K562 (cell line): ENCODE data around the gene OBSCN. TPM values are rescaled to one million over a fixed set of nuclear protein-coding genes. Genes with fewer than 3 reads are reported as not detected.

Source experiments
- ATAC-seq: fragments of 200-7000 bp; cut with Tn5 transposase; 3 replicates; pipeline ENCODE4 v1.9.1; 2020; ENCODE audit warnings: moderate library complexity
- BruUV-seq: library from RNA; stranded (reverse); fragments of 400-500 nt; replicated peaks from 2 replicates; lab custom pipeline; 2021; lab: Mats Ljungman, UMichigan
- CTCF ChIA-PET: fragments of 300-600 bp; formaldehyde crosslinking; extraction: SDS; loops from one replicate; lab custom pipeline; 2021; ENCODE audit warnings: low intra/inter-chr PET ratio; lab: Yijun Ruan, JAX
- POLR2A ChIA-PET: fragments of 300-600, 350-650 bp; sonication (Branson Sonifier 250); formaldehyde crosslinking; extraction: SDS; loops from one replicate; lab custom pipeline; 2021; ENCODE audit warnings: antibody characterized with exemption, inconsistent platforms; lab: Yijun Ruan, JAX
- DNase-seq, 4 experiments: peaks; one replicate each; pipeline versions ENCODE4 v3.0.0 to v3.0.0-alpha.2; 2011 to 2018; ENCODE audit warnings: low spot score in 3 of 4, mixed read lengths in 3 of 4; ENCODE audit errors: extremely low read depth in 1 of 4
- FAIRE-seq: peaks from 2 replicates; lab custom pipeline; 2011; peaks lifted over from hg19 to GRCh38; lab: Jason Lieb, UNC
- H2AFZ ChIP-seq: 2 replicates; pipeline ENCODE4 v1.6.0; 2011; ENCODE audit warnings: low read depth, low read length, control low read depth, inconsistent platforms
- H3K27ac ChIP-seq: fragments of 200-600 bp; 3 replicates; pipeline ENCODE4 v1.8.0; 2011; ENCODE audit warnings: low read depth, mild to moderate bottlenecking, control low read depth, inconsistent platforms, low read length, moderate library complexity, mixed read lengths; ENCODE audit errors: extremely low read depth
- H3K27me3 ChIP-seq, 2 experiments: fragments of 300-600 bp in 1 of 2; 2 replicates in 1 of 2; 3 replicates in 1 of 2; pipeline versions ENCODE4 v1.6.0 to v1.8.0; 2011; ENCODE audit warnings: inconsistent platforms in 2 of 2, low read length in 2 of 2, mild to moderate bottlenecking in 1 of 2, mixed read lengths in 1 of 2, moderate library complexity in 1 of 2; ENCODE audit not compliant: control insufficient read depth in 2 of 2, insufficient read depth in 2 of 2
- H3K36me3 ChIP-seq: fragments of 300-600 bp; 3 replicates; pipeline ENCODE4 v1.8.0; 2011; ENCODE audit warnings: mild to moderate bottlenecking, low read length, inconsistent platforms; ENCODE audit not compliant: control insufficient read depth, insufficient read depth
- H3K4me1 ChIP-seq, 2 experiments: fragments of 200-600 bp in 1 of 2; replicated peaks in 1 of 2; 2 replicates in 1 of 2; 3 replicates in 1 of 2; pipeline versions ENCODE4 v1.5.1 to v1.8.0; 2011; ENCODE audit warnings: inconsistent platforms in 2 of 2, low read length in 2 of 2, mild to moderate bottlenecking in 1 of 2, mixed read lengths in 1 of 2, moderate library complexity in 1 of 2; ENCODE audit not compliant: control insufficient read depth in 2 of 2, insufficient read depth in 2 of 2
- H3K4me2 ChIP-seq: 2 replicates; pipeline ENCODE4 v1.6.1; 2011; ENCODE audit warnings: low read length, control low read depth, inconsistent platforms, mixed read lengths; ENCODE audit not compliant: insufficient read depth
- H3K4me3 ChIP-seq: fragments of 200-600 bp; sonication (generic), shearing (Covaris generic); 2 replicates; pipeline ENCODE4 v1.5.1; 2016; ENCODE audit warnings: control low read depth, inconsistent platforms
- H3K79me2 ChIP-seq: fragments of 200-600 bp; 3 replicates; pipeline ENCODE4 v1.8.0; 2011; ENCODE audit warnings: low read length, inconsistent platforms; ENCODE audit not compliant: control insufficient read depth, insufficient read depth
- H3K9ac ChIP-seq, 2 experiments: 2 replicates each; pipeline versions ENCODE4 v1.6.0 to v1.6.1; 2011; ENCODE audit warnings: low read depth in 2 of 2, low read length in 2 of 2, control low read depth in 1 of 2, inconsistent platforms in 1 of 2, mild to moderate bottlenecking in 1 of 2, mixed read lengths in 1 of 2; ENCODE audit not compliant: insufficient read depth in 1 of 2
- H3K9me1 ChIP-seq: one replicate; pipeline ENCODE4 v1.6.0; 2011; ENCODE audit warnings: inconsistent platforms, mild to moderate bottlenecking, low read length, moderate library complexity; ENCODE audit not compliant: control insufficient read depth, insufficient read depth
- H3K9me3 ChIP-seq: replicated peaks from 2 replicates; pipeline ENCODE4 v1.5.1; 2011; ENCODE audit warnings: low read depth, low read length, inconsistent platforms; ENCODE audit not compliant: control insufficient read depth, insufficient read depth
- H4K20me1 ChIP-seq: replicated peaks from 2 replicates; pipeline ENCODE4 v1.6.1; 2011; ENCODE audit warnings: low read length, inconsistent platforms, mixed read lengths; ENCODE audit not compliant: control insufficient read depth, insufficient read depth
- BDP1 ChIP-seq: IDR thresholded peaks from 3 replicates; pipeline ENCODE4 v1.6.1; 2011; ENCODE audit not compliant: insufficient read length, insufficient read depth
- KDM5B ChIP-seq: fragments of 200-600 bp; sonication (generic); IDR thresholded peaks from 2 replicates; pipeline ENCODE4 v1.6.1; 2012; ENCODE audit warnings: low read depth, mild to moderate bottlenecking, moderate library complexity, low read length, control low read depth, inconsistent platforms; ENCODE audit not compliant: insufficient replicate concordance
- WGBS: fragments of 100-300 bp; shearing (Covaris generic); methylation state at CpG from one replicate; pipeline ENCODE4 v1.1.6; 2016; ENCODE audit warnings: low coverage, mixed read lengths; ENCODE audit not compliant: insufficient coverage; ENCODE audit errors: missing lambda C conversion rate; 5-methylcytosine and 5-hydroxymethylcytosine counted together
- in situ Hi-C: fragments of 300-500 bp; cut with MboI; formaldehyde crosslinking; loops from 4 replicates; pipeline ENCODE4 v1.15.0; 2018; ENCODE audit warnings: inconsistent platforms, mixed read lengths
- intact Hi-C: fragments of 100-400 bp; cut with micrococcal nuclease; formaldehyde crosslinking; loops from 2 replicates; pipeline ENCODE4 v1.14.2; 2022
- polyA plus RNA-seq, 8 experiments: library from polyadenylated mRNA; depleted of rRNA in 4 of 8; stranded (reverse) in 5 of 8; unstranded in 3 of 8; fragments of >200 nt; fragmentation: Nextera tagmentation in 2 of 8; fragmentation: Illumina TruSeq in 1 of 8; extraction: Ambion mirVana in 2 of 8; extraction: Trizol in 1 of 8; gene quantifications; 2 replicates each; pipeline versions ENCODE4 v1.2.1 to v1.2.3, GENCODE V29; 2011 to 2014; ENCODE audit warnings: inconsistent platforms in 1 of 8, missing spikeins in 1 of 8
- total RNA-seq, 7 experiments: library from RNA; depleted of rRNA in 6 of 7; stranded (reverse); fragments of >200 nt in 6 of 7; fragmentation: Illumina TruSeq in 2 of 7; extraction: Trizol in 2 of 7; gene quantifications; 2 replicates each; pipeline versions ENCODE4 v1.2.1 to v1.2.3, GENCODE V29; 2011 to 2021; ENCODE audit warnings: low replicate concordance in 1 of 7

Gene OBSCN
- total and polyA plus RNA-seq, 9 of the 15 experiments (the other 6 are each of a cell fraction or from before 2014, with no cell fraction given) = 0.18 to 19.7 (median 3.6) TPM

- Histone ChIP-seq H2AFZ (no peak overlapping the region), H3K4me2 (no peak overlapping the region), H3K4me1 (peaks cover 0 to 68% of the 10 kb centered on the region in 2 experiments; a peak in 3 of 5 replicates)
- no TSS peak for BruUV-seq
- TF ChIP-seq KDM5B = peak; percentile 9
- TF ChIP-seq BDP1 = no peak
- TF ChIP-seq, all 486 proteins: peak for 1
- Histone ChIP-seq H3K9ac (no peak overlapping the region), H3K27me3 (peaks cover 5 to 21% of the 10 kb centered on the region in 2 experiments; a peak in 3 of 5 replicates), H3K36me3 (no peaks in the 10 kb centered on the region), H3K9me3 (peaks cover 3% of the 10 kb centered on the region; the same call in 1 of the 2 replicates), H3K79me2 (no peaks in the 10 kb centered on the region), H4K20me1 (peaks cover 2% of the 10 kb centered on the region; the same call in 1 of the 2 replicates), H3K9me1 (no peaks in the 10 kb centered on the region), H3K4me3 (no peak overlapping the region), H3K27ac (no peak overlapping the region)
- ATAC-seq (no peak), DNase-seq (no peak), FAIRE-seq (no peak)
- intact Hi-C loops (loop anchor here (5.0 kb wide), 1 partner anchor 306 kb away; no protein-coding TSS in a partner anchor), in situ Hi-C loops (no loop called here)
- ChIA-PET POLR2A (interaction anchor here (0.6 to 1.6 kb wide), 9 partner anchors 9 to 301 kb away, joined by 3 to 5 read pairs (median 3); no protein-coding TSS in a partner anchor), CTCF (interaction anchor here (0.6 kb wide), 1 partner anchor 557 kb away, joined by 4 read pairs; no protein-coding TSS in a partner anchor)
- 39% methylated on average over 16 of the region's 16 CpGs for WGBS
Measured at GRCh38 chr1:228210712-228211530, 3.1 kb downstream of the OBSCN start.
